Occipital lobe (tissue), 2 donors: ENCODE measurements around the gene PRKCA. TPM values are rescaled to one million over a fixed set of nuclear protein-coding genes. Genes with fewer than 3 reads are reported as not detected.
"Not testable (repeated sequence)": the region's sequence is repeated elsewhere in the genome, so short reads cannot be mapped to it uniquely, and the experiment has no call there.

Experiments used
- DNase-seq: peaks from one replicate; lab custom pipeline; 2025; lab: John Stamatoyannopoulos, UW
- total RNA-seq: library from RNA; depleted of rRNA; stranded (reverse); fragments of >200 nt; gene quantifications from one replicate; pipeline ENCODE4 v1.2.3, GENCODE V29; 2014

The PRKCA gene
- total RNA-seq, 1 donor from 2014 or later: 29.9 TPM

DNA sequence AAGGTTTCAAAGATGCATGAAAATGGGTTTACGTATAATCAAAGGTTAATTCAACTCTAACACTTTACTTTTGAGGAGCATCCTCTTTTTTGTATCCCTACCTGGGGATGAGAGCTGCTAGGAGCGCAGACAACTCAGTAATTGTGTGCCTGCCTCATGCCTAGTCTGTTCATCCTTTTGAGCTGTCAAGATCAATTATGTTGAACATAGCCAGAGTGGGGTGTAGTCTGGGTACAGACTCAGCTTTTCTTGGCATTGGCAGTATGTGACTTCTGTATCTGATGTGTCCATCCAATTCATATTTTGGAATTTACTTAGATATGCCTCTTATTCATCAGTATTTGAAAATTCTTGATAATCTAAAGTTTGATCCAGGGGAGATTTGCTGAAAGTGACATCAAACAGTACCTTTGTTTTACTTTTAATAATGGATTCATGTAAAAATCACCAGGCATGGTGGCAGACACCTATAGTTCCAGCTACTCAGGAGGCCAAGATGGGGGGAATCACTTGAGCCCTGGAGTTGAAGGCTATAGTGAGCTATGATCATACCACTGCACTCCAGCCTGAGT is 24.1 kb downstream of the PRKCA start:
- no peak for DNase-seq

DNA sequence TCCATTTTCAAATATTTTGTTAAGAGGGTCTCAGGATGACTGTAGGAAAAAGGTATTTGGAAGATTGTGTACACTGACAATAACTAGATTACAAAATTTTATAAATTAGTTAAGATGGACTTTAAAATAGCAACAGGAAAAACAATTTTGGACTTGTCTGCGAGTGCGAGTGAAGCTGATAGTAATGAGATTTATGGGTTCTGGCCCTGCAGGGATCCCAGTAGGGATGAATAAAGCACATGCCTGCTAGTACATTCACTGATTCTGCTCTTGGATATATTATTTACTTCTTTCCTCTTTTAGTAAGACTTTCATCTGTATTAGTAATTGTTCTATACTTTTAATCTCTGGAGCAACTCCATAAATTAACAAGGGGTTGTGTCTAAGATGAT is 28.2 kb downstream of the PRKCA start:
- DNase-seq: no peak

DNA sequence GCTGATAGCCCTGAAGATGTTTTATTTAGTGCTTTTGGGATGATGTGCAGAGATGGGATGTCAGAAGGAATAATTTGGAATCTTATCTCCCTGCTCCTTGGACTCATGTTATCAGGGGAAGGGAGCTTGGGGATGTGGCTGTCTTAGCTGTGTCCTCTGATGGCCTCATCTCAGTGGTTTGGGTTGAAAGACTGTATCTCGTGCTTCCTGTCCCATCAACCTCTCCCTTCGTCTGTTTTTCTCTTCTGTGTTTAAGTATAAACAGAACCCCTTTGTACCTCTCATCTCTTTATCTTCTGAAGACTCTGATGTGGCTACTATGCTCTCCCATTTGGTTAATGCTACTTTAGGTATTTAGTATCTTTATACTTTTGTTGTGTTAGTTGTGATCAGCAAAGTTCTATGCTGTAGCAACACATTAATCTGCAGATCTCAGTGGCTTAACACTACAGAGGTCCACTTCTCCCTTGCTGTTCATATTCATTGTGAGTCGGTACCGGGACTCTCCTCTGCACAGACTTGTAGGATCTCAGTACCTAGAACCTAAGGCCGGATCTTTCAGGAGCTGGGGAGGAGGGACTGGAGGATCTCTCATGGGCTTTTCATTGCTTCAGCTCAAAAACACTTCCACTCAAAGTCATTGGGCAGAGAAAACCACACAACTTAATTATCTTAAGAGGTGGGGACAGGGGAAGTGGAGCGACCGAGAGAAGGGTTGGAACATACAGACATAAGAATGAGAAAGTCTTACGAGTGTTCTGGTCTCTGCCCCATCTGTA is 28.8 kb downstream of the PRKCA start:
- DNase-seq: no peak

DNA sequence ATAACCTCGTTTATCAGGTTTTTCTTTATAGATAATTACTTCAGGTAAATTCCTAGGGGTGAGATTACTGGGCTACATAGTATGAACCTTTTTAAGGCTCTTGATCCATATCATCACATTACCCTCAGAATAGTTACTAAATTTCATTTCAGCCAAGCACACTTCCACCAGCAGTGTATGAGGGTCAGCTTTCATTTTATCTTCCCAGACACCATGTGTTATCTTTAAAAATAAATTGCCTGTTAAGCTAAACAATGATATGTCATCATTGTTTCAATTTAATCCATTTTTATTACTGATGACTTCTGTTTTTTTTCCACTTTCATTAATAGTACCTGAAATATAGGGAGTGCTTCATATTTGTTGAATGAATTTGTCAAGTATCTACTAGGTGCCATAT is 33.4 kb downstream of the PRKCA start:
- no peak for DNase-seq

DNA sequence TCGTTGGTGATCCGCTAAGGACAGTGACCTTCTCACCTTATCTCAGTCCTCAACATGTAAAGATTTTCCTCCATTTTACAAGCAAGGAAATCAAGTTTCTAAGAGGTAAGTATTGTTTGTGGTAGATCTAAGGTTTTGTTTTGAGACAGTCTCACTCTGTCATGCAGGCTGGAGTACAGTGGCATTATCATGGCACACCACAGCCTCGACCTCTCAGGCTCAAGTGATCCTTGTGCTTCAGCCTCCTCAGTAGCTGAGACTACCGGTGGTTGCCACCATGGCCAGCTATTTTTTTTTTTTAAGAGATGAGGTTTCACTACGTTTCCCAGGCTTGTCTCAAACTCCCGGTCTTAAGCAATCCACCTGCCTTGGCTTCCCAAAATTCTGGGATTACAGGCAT is 34.9 kb downstream of the PRKCA start:
- no peak for DNase-seq

DNA sequence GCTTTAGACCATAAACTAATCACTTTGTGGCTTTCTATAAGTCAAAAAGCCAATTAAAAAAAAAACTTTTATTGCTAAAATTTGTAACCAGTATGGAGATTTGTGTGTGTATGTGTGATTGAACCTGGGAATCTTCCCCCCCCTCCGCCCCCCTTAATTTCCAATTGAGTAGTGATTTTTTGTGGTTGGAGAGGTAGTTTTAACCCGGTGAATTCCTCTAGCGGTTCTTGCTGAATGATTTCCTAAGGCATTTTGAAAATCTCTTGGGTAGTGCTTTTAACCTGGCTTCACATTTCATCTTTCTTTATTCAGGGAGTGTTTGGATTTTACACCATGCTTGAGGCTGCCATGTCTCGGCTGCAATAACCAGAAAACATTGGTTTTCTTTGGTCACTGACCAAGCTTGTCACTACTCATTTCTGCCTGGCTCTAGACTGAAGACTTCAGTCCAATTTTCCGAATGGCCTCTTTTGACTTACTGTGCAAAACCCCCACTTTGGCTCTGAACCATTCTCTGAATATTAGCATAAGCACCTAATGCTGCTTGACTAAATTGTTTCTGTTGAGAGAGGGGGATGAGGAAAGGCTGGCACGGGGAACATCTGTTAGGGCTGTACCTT is 35.6 kb downstream of the PRKCA start:
- no peak for DNase-seq

DNA sequence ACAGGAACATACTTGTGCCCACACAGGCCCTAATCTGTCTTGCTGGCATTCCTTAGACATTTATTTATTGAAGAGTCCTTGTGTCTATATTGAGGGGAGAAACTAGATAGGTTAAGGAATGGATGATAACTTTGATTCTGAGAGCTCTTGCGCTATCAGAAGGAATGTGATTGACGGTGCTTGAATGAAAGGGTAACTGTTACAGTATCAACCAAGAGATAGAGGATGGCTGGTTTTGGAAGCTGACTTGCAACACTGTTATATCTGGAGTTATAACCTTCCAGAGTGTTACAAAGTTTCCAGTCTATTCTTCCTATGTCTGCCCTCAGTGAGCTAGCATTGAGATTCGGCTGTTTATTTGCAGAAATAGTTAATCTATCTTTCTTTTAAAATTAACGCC is 36.5 kb downstream of the PRKCA start:
- no peak for DNase-seq

DNA sequence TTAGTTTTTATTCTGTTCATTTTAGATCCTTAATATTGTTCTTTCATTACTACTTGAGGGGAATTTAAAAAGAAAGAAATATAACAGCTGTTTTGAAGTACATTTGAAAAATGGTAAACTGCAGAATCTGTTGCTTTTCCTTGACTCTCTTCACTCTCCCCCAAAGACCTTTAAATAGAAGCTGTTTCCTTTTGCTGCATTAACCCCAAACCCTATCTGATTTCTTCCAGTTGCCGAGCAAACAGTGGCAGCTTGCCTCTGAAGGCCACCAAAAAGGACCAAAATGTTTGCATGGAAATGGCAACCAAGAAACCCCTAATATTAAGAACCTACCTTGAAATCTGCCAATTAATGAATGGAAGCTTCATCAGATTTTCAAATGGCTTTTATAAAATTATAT is 37.1 kb downstream of the PRKCA start:
- DNase-seq: no peak

DNA sequence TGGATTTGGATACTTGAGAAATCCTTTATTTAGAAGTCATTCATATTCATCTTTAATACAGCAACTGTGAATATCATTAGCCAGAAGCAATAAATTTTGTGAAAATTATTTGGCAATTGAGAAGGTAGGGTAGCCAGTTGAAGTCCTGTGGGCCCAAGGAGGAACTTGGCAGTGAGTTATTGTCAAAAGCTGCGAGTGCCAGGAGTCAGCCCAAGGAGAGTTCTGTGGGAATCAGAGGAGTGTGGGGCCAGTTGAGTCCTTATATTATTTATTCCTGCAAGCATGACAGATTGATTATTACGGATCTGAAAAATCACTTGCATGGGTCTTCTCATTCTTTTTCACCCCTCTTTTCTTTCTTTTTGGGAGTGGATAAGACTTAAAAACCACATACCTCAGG is 38.3 kb downstream of the PRKCA start:
- DNase-seq: no peak

DNA sequence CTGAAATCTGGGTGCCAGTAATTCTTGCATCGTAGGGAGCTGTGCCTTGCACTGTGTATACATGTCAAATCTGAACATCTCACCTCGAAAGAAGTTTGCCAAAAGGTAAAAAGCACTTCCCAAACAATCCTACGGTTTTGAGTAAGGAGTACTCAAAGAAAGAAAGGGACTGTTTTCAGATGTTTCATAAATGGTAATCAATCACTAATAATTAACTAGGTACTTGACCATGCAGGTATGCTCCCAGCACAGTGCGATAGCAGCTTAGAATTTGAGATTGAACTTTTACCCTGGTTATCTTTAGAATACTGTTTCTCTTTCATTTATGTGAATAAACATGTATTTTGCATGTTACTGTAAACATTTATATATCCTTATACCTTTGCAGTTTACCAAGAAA is 39.0 kb downstream of the PRKCA start:
- DNase-seq: no peak

DNA sequence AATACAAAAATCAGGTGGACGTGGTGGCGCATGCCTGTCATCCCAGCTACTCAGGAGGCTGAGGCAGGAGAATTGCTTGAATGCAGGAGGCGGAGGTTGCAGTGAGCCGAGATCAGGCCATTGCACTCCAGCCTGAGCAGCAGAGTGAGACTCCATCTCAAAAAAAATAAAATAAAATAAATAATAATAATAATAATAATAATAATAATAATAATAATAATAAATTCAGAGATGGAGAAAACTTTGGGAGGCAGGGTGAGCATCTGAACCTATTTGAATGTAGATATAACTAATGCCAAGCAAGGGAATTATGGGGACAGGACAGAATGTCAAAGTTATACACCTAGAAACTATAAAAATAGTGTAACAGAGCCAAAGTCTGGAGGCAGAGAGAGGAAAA is 39.9 kb downstream of the PRKCA start:
- not testable (repeated sequence) for DNase-seq

DNA sequence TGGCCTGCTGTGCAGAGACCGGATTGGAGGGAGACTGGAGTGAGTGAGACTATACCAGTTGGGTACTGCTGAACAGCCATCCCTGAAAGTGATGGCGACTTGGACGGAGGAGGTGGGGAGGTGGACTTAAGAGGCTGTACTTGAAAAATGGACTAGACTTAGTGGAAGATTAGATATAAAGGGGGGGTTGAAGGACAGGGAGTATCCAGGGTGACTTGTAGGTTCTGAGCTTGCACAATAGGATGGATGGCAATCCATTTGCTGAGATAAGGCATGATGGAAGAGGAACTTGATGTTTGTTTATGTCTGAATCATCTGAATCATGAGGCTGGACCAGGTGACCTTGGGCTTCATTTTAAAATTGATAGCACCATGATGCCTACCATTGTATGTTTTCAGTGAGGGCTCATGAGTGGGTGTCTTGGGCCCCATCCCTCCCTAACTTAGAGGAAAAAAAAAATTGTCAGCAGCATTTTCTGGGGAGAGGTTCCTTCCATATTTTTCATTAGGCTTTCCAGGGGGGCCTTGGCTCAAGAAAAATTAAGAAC is 41.2 kb downstream of the PRKCA start:
- DNase-seq: no peak

DNA sequence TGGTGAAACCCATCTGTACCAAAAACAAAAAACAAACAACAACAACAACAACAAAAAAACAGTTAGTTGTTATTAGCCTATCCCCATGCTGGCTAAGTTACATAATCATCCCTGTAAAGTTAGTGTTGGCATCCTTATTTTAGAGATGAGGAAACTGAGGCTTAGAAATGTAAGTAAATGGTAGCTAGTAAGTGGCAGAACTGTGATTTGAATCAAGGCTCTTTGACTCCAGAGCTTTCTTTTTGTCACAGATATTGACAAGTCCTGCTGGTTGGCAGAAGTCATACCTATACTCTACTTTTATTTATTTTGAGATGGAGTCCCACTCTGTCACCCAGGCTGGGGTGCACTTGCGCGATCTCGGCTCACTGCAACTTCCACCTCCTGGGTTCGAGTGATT is 42.1 kb downstream of the PRKCA start:
- DNase-seq: no peak

DNA sequence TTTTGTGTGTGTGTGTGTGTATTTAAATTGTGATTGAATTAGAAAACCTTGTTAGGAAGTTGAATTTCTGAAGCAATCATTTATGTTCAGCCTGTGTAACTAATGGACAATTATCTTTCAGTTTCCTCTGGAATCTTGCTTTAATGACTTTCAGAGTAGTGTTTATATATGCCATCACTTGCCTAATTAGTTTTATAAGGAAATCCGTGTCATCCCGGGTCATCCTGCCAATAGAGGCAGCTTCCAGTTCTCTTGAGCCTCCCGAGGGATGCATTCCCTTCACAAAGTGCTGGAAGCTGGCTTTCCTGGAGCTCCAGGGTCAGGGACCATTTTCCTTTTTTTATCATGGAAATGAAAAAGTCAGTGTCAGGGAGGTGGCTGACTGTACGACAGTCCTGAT is 42.9 kb downstream of the PRKCA start:
- no peak for DNase-seq

DNA sequence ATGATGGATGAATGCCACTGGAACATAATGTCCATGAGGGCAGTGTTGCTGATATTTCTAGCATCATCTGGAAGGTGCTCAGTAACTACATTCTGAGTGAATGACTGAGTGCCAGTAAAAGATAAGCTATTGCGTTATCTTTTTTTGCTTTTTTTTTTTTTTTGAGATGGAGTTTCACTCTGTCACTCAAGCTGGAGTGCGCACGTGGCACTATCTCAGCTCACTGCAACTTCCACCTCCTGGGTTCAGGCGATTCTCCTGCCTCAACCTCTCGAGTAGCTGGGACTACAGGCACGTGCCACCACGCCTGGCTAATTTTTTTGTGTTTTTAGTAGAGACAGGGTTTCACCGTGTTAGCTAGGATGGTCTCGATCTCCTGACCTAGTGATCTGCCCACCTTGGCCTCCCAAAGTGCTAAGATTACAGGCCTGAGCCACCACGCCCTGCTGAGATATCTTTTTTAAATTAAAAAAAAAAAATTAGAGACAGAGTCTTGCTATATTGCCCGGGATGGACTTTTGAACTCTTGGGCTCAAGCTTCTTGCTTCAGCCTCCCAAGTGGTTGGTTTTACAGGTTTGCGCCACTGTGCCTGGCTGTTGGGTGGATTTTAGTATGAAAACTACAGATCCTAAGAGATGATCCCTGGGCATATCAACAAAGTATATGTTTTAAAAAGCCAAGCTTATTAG is 43.7 kb downstream of the PRKCA start:
- DNase-seq: not testable (repeated sequence)

DNA sequence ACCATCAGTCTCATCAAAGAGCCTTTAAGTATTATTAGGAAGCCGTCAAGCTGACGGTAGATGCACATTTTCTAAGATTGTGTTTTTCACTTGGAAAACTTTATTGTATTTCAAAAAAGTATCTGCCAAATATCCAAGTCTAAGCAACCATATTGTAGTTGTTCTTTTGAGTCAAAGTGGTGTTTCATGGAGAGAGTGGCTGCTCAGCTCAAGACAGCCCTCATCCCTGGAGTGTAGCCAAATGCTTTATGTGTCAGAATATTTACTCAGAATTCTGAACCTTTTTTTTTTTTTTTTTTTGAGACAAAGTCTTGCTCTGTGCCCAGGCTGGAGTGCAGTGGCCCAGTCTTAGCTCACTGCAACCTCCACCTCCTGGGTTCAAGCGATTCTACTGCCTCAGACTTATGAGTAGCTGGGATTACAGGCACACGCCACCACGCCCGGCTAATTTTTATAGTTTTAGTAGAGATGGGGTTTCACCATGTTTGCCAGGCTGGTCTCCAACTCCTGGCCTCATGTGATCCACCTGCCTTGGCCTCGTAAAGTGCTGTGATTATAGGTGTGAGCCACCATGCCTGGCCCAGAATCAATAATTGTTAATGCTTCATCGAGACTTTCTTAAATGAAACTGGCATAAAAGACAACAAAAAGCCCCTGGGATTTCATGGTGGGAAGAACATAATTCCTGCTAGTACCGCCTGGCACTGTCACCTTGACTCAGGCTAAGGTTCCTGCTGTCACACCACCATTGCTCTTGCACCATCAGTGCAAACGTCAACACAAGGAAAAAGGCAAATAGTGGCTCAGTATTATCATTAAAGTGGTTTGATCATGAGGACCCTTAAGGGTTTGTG is 45.5 kb downstream of the PRKCA start:
- no peak for DNase-seq

DNA sequence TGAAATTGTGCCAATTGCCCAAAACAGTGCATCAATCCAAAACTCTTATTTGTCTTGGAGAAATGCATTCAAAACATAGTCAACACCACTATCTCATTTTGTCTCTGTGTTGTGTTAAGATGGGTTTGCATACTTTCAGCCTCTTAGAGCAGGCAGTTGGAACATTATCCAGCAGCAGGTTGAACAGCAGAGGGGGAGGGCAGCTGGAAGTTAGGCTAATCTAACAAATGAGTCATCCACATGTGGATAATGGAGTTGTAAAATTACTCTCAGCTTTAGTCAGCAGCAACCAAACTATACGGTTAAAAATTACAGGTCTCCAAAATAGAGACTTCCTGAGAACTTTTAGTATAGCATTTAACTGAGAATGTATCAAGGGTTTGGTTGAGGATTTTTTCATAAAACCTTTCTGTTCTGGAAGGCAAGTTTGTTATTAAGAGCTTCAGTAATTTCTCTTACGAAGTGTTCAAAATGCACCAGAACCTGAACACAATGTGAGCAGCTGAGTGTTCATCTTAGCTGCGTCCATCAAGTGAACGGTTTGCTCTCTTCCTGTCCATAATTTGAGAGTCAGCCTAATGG is 46.3 kb downstream of the PRKCA start:
- no peak for DNase-seq

DNA sequence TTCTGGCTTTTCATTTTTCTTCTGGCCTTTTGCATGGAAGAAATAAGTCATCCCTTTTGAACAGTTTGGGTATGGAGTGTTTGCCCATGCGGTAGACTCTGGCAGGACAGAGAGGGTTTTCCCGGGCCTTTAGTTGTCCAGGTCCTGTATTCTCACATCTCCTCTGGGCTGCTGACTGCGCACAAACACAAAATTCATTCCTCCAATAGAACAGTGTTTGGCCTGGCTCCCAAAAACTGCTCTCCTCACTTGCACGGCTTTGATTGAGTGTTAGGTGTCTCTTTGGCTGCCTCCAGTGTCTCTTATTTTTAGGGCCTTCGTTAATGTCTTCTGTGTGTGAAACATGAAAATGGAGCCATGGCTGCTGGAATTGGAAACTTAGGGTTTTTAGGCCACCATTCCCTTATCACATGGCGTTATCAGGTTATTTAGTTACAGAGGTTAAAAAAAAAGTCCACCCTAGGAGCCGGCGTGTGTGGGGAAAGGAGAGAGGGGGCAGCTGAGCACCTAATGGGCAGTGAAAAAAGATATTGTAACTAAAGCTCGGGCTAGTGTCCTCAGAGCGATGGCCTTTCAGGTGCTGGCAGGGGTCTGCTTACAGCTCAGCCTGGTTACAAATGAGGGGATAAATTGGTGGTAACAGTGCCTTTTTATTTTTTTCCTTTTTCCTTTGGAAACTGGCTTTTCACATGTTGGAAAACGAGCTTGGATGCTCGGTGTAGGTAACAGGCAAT is 47.3 kb downstream of the PRKCA start:
- no peak for DNase-seq

DNA sequence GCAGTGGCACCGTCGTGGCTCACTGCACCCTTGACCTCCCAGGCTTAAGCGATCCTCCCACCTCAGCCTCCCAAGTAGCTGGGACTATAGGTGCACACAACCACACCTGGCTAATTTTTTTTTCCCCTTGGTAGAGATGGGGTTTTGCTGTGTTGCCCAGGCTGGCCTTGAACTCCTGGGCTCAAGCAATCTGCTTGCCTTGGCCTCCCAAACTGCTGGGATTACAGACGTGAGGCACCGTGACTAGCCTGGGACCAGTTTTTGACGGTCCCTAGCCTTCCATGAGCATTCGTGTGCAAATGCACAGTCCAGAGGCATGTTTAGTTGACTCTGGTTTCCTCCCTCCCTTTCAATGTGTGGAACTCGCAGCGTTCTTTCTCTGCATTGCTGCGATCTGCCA is 48.2 kb downstream of the PRKCA start:
- not testable (repeated sequence) for DNase-seq

DNA sequence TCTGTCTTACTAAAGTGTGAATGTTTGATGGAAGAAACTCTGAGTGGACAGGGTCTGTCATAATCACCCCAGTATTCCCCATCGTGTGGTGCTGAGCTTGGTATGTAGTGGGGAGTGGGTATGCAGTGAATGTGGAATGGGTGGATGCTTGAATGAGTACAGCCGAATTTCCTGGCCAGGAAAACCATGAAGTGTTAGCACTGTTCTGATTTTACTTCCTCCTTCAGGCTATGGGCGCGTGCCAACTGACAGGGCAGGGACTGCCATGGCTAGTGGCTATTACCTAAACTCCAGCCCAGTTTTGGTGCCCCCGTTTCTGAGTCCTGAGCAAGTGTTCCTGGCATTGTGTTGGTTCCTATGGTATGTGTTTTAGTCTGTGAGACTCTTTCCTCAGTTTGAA is 48.6 kb downstream of the PRKCA start:
- DNase-seq: no peak
